Measurements from ENCODE around the gene BCL11B.
"Not testable (repeated sequence)": the region's sequence is repeated elsewhere in the genome, so short reads cannot be mapped to it uniquely, and the experiment has no call there.

BCL11B gene

DNA sequence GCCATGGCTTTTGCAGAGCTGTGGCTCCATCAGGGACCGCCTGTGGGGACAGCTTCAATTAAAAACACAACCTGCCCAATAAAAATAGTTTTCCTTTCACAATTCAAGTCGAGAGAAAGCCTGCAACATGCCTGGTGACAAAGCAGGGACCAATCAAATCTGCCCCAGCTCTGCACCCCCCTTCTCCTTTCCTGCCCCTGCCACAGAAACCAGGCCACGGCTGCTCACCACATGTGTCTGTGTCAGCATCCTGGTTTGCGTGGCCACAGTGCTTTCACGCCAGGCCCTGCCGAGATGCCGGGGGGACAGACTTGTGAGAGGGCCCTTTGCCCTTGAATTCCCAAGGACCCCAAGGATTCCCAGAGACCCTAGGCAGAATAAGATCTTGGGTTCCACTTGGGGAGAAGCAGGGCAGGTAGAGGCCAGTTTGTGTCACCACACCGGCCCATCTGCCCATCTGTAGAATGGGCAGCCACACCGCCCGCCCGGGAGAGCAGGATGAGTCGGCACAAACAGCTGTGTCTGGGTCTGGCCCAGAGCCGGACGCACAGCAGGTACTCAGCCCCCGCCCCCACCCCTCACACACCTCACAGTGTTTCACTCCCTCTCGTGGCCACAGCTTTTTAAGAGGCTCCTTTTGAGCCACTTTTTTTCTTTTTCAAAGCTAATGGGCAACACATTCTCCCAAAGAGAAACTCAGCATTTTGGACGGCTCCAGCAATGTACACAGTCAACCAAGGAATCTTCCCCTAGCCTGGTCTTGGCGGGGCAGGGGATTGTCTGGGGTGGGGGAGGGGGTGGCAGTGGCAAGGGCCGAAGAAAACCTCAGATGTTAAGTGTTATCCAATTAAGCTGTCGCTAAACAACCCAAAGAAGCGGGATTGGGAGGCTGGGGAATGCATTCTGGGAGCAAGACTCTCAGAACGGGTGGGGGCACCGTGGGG is 41.5 kb downstream of the BCL11B start:
- TF ChIP-seq, protein P1, sequence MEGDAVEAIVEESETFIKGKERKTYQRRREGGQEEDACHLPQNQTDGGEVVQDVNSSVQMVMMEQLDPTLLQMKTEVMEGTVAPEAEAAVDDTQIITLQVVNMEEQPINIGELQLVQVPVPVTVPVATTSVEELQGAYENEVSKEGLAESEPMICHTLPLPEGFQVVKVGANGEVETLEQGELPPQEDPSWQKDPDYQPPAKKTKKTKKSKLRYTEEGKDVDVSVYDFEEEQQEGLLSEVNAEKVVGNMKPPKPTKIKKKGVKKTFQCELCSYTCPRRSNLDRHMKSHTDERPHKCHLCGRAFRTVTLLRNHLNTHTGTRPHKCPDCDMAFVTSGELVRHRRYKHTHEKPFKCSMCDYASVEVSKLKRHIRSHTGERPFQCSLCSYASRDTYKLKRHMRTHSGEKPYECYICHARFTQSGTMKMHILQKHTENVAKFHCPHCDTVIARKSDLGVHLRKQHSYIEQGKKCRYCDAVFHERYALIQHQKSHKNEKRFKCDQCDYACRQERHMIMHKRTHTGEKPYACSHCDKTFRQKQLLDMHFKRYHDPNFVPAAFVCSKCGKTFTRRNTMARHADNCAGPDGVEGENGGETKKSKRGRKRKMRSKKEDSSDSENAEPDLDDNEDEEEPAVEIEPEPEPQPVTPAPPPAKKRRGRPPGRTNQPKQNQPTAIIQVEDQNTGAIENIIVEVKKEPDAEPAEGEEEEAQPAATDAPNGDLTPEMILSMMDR (IDR thresholded peaks at IDR 0.05; ENCODE audit: insufficient read depth, low read depth, low read length, missing control alignments) = no peak
- H3K4me3 ChIP-seq (ENCODE audit: low read depth, low read length) = no peak overlapping the region
- DNase-seq (ENCODE audit: low read depth) = no peak

DNA sequence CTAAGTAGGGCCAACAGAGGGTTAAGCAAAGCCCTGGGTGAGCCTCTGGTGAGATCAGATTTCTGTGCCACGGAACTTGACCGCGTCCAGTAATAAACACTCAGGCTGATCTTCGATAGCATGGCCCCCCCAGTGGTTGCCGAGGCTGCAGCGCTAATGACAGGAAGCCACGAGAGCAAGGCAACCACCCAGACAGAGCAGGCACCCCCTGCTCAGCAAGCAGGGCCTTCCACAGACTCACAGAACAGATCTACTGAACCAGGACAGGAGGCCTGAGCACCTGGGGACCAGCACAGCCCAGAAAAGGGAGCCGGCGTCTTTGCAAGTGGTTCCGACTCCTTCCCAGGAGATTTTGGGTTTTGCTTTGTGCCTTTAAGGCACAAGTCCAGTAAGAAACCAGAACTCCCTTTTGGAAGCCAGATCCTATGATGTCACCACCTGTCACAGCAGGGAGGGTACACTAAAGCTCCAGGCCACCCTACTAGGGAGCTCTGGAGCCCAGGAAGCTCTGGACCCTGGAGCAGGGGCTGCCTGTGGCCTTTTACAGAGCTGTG is 42.3 kb downstream of the BCL11B start:
- TF ChIP-seq, protein P1 (IDR thresholded peaks at IDR 0.05; ENCODE audit: insufficient read depth, low read depth, low read length, missing control alignments) = no peak
- DNase-seq (ENCODE audit: low read depth) = no peak
- H3K4me3 ChIP-seq (ENCODE audit: low read depth, low read length) = no peak overlapping the region

DNA sequence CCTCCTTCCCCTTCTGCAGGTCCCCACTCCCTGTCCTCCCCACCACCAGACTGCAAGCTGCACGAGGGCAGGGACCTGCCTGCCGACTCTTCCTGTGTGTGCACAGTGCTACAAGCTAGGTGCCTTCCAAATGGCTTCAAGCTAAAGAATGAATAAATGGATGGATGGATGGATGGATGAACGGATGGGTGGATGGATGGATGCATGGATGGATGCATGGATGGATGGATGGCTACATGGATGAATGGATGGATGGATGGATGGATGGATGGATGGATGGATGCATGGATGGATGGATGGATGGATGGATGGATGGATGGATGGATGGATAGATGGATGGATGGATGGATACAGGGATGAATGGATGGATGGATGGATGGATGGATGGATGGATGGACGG is 43.2 kb downstream of the BCL11B start:
- H3K4me3 ChIP-seq (ENCODE audit: low read depth, low read length); DNase-seq (ENCODE audit: low read depth): not testable (repeated sequence)

DNA sequence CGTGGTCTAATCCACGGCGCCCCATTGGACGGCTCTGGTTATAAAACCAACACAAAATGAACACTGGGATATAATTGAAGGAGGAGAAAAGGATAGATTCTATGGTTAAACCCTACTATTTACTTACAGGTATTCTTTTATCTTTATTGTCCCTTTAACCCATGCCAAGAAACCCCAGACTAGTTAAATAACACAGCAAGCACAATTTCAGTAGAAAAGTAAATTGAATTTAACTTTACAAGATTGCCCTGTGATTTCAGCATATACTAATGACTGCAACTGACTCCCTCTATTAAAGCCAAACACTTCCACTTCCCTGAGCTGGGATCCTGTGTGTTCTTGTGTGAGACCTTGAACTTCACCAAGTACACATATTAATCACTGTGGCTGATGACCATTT is 45.3 kb downstream of the BCL11B start:
- DNase-seq (ENCODE audit: low read depth) = no peak
- no peak overlapping the region for H3K4me3 ChIP-seq (ENCODE audit: low read depth, low read length)
- TF ChIP-seq, protein P1 (IDR thresholded peaks at IDR 0.05; ENCODE audit: insufficient read depth, low read depth, low read length, missing control alignments) = no peak

DNA sequence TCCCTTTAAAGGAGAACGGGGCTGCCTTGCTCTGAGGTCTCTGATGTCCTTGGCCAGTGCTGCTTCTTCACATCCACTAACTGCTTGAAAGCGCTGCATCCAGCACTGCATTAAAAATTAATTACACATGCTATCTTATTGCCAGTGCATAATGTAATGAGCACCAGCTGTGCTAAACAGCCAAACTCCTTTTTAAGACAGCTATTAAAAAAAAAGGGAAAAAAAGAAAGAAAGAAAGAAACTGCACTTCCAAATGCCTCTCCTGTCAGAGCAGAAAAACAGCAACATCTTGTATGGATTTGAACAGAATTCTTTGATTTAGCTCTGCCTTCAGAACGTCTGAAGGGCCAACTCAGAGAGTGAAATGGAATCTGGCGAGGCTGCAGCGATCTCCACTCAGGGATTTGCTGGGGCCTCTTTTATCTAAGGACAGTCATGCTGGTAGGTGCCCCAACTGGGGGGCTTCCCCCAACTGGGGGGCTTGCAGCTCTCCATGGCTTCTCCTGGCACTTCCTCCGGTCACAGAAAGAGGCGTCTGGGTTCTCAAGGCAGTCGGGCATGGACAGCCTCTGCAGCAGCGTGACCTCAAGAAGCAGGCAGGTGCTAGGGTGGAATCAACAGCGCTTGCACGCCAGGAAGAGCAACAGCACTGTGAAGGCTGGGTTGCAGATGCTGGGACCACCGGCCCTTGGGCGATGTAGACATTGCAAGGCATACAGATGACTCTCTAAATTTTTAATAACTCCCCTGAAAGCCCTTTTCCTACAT is 46.4 kb downstream of the BCL11B start:
- DNase-seq (ENCODE audit: low read depth) = no peak
- H3K4me3 ChIP-seq (ENCODE audit: low read depth, low read length) = no peak overlapping the region
- TF ChIP-seq, protein P1 (IDR thresholded peaks at IDR 0.05; ENCODE audit: insufficient read depth, low read depth, low read length, missing control alignments) = no peak

DNA sequence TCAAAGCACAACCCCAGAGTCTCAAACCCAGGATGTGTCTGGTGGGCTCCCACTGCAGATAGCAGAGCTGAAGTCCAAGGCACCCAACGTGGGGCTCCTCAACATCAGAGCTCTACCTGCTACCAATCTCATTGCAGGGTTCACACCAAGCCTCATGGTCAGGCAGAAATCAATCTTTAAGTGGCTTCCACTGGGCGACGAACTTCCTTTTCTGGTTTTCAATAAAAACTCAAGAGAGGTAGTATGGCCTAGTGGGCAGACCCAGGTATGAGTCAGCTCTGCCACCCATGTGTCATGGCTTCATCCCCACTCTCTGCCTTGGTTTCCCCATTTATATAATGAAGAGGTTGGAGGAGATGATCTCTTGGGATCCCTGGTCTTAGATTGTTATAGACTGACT is 47.0 kb downstream of the BCL11B start:
- TF ChIP-seq, protein P1 (IDR thresholded peaks at IDR 0.05; ENCODE audit: insufficient read depth, low read depth, low read length, missing control alignments) = no peak
- no peak for DNase-seq (ENCODE audit: low read depth)
- no peak overlapping the region for H3K4me3 ChIP-seq (ENCODE audit: low read depth, low read length)
